Loucy (cell line): ENCODE results near the gene SF3B4.

Experiments used
- CTCF ChIP-seq: fragments of 200-600 bp; sonication (generic); conservative IDR thresholded peaks from 2 replicates; pipeline ENCODE4 v1.5.1; 2014; ENCODE audit warnings: mild to moderate bottlenecking, antibody characterized with exemption, low read length
- EZH2phosphoT487 ChIP-seq: fragments of 200-600 bp; IDR thresholded peaks from 2 replicates; pipeline ENCODE4 v1.6.1; 2018; ENCODE audit warnings: antibody characterized with exemption, mild to moderate bottlenecking, moderate library complexity, borderline replicate concordance

DNA sequence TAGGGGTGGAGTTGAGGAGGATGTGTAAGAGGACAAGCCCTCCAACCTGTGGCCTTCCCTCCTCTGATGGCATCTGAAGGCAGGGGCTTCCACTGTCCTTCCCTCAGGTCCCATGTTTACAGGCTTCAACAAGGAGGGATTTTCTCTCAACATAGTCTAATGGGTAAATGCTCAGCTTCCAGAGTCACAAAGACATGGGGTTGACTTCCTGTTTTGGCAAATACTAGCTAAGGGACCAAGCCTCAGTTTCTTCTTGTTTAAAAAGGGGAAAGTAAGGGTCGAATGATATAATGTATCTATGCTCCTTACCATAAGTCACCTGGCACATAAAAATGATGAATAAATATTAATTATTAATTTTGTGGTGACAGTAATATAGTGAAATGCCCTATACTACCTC is 13.1 kb downstream of the SF3B4 start:
- TF ChIP-seq CTCF: no peak
- TF ChIP-seq EZH2phosphoT487: no peak
